ENCODE measurements around the gene CDK17.
"Not testable (repeated sequence)": the region's sequence is repeated elsewhere in the genome, so short reads cannot be mapped to it uniquely, and the experiment has no call there.

Gene CDK17

DNA sequence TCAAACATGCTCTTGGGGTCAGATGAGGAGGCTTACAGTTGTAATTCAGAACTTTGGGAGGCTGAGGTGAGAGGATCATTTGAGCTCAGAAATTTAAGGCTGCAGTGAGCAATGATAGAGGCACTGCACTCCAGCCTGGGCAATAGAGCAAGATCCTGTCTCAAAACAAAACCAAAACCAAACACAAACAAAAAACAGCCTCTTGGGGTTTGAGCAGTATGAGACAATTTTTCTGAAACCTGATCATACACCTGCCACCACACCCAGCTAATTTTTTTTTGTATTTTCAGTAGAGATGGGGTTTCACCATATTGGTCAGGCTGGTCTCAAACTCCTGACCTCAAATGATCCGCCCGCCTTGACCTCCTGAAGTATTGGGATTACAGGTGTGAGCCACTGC lies 17.4 kb upstream of the CDK17 start:
- not testable (repeated sequence) for DNase-seq

DNA sequence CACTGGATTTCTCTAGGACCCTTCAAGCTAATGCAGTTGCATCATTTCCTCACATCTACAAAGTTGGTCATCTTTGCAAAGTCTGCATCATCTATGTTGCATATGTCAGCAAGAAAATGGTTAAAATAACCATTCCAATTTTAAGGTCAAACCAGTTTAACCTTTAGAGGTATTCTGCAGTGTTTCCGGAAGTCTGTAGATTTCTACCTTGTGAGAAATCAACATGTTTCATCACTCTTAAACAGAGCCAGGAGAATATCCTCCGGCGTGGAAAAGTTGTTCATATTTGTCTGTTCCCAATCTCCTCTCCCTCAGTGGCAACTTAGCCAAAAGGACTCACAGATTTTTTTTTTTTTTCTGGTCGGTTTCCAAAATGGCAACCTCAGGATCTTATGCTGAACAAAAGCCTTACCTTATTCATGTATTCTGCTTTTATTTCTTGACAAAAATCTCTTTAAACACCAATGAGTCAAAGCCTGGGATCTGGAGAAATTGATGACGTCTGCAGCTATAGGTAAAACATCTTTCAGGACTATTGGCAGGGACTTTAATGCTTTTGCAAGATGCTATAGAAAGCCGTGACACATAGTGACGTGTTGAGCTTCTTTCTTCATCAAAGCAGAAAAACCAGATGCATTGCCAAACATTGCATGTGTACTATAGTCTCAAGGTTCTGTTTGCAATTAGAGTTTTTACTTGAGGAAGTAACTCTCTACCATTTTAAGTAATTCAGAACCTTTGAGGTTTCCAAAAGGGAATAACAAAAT lies 16.0 kb upstream of the CDK17 start:
- peak; percentile 32 for DNase-seq

- DNase-seq, result no peak
Measured at GRCh38 chr12:96414637-96415036, 14.4 kb upstream of the CDK17 start.

GRCh38 chr12:96412431-96412830 lies 12.2 kb upstream of the CDK17 start:
- no peak for DNase-seq

GRCh38 chr12:96409731-96410130 lies 9.5 kb upstream of the CDK17 start:
- DNase-seq, result no peak

GRCh38 chr12:96408993-96409392 lies 8.8 kb upstream of the CDK17 start:
- DNase-seq, result no peak

DNA sequence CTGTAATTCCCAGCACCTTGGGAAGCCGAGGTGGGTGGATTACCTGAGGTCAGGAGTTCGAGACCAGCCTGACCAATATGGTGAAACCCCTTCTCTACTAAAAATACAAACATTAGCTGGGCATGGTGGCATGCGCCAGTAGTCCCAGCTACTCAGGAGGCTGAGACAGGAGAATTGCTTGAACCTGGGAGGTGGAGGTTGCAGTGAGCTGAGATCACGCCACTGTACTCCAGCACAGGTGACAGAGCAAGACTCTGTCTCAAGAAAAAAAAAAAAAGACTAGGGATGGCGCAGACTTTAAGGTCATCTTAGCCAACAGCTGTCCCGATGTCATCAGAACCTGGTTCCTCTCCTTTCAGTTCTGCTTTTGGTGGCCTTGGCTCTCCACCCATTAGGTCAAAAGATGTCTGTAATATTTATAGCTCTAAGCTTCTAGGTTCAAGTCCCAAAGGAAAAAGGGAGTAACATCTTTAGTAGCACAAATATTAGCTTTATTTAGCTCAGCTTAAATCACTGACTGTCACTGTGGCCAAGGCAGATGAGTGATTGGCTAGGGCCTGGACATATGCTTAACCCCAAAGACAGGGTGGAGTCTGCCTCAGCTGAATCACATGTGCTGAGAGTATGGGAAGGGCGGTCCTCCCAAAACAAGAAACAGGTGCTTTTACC lies 7.3 kb upstream of the CDK17 start:
- peak; percentile 42 for DNase-seq

- no peak for DNase-seq
Measured at GRCh38 chr12:96404696-96405095, 4.5 kb upstream of the CDK17 start.

GRCh38 chr12:96403870-96404269 lies 3.6 kb upstream of the CDK17 start:
- DNase-seq, result no peak

DNA sequence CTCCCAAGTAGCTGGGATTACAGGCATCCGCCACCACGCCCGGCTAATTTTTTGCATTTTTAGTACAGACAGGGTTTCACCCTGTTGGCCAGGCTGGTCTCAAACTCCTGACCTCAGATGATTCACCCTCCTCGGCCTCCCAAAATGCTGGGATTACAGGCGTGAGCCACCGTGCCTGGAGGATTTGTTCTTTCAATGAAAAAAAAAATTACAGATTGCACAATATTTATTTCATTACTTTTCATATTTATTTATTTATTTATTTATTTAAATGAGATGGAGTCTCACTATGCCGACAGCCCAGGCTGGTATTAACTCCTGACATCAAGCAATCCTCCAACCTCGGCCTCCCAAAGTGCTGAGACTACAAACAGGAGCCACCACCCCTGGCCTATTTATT lies 2.3 kb upstream of the CDK17 start:
- not testable (repeated sequence) for DNase-seq

- no peak for DNase-seq
Measured at GRCh38 chr12:96402061-96402460, 1.8 kb upstream of the CDK17 start.

DNA sequence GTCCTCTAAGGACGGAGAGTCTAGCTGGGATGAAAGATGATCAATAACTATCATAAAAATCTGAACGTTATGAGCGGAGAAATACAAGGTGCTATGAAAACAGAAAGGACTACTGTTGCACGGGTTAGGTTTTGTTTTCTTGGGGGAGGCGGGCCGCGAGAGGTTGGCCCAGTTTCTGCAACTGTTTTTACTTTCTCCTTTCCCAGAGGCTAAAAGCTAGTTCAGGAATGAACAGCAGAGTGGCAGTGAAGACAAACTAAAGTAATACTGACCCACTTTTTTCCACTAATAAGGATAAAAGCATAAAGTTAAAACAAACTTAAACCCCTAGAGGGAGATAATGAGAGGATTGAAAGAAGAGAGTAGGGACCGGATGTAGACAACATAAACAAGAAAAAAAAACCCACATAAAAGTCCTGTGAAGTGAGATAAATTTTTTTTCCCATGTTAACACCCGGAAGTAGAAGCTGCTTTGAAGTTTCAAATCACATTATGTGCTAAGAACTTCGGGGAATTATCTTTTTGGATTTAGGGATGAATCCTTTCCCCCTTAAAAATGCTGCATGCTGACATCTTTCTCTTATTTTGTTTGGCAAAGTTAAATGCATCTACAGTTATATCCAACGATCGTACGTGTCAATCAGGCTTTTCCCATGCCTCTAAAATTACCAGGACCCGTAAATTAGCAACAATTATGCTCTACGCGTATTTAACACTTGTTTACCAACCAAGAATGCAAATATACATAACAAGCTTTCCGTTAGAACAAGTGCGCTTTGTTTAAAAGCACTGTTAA lies 1.0 kb upstream of the CDK17 start:
- peak; percentile 93 for DNase-seq

- peak; percentile 78 for DNase-seq
Measured at GRCh38 chr12:96400631-96401075, 414 bp upstream of the CDK17 start.

- peak; percentile 85 for DNase-seq
Measured at GRCh38 chr12:96399120-96399918, 920 bp downstream of the CDK17 start.

- DNase-seq, result peak; percentile 63
Measured at GRCh38 chr12:96398424-96399119, 1.7 kb downstream of the CDK17 start.

GRCh38 chr12:96397756-96398423 lies 2.3 kb downstream of the CDK17 start:
- peak; percentile 48 for DNase-seq

GRCh38 chr12:96396914-96397313 lies 3.3 kb downstream of the CDK17 start:
- no peak for DNase-seq

GRCh38 chr12:96396209-96396608 lies 4.0 kb downstream of the CDK17 start:
- no peak for DNase-seq

GRCh38 chr12:96395236-96395635 lies 5.0 kb downstream of the CDK17 start:
- DNase-seq, result no peak

DNA sequence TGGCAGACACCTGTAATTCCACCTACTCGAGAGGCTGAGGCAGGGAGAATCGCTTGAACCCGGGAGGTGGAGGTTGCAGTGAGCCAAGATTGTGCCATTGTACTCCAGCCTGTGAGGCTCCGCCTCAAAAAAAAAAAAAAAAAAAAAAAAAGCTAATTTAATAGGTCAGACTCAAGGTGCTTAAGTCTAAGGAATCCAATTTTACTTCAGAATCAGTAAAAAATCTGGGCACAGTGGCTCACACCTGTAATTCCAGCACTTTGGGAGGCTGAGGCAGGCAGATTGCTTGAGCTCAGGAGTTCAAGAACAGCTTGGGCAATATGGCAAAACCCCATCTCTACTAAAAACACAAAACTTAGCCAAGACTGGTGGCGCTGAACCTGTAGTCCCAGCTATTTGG lies 7.0 kb downstream of the CDK17 start:
- DNase-seq, result not testable (repeated sequence)

- no peak for DNase-seq
Measured at GRCh38 chr12:96392397-96392796, 7.8 kb downstream of the CDK17 start.

GRCh38 chr12:96387981-96388380 lies 12.3 kb downstream of the CDK17 start:
- DNase-seq, result no peak
